ENCODE measurements around the gene NUP214. TPM values are rescaled to one million over a fixed set of nuclear protein-coding genes. Genes with fewer than 3 reads are reported as not detected.
A peak's percentile ranks its signal among the peaks of the same experiment; 100 is the strongest.

NUP214 gene
- total RNA-seq, 1 experiment from 2014 or later = 25.6 TPM

DNA sequence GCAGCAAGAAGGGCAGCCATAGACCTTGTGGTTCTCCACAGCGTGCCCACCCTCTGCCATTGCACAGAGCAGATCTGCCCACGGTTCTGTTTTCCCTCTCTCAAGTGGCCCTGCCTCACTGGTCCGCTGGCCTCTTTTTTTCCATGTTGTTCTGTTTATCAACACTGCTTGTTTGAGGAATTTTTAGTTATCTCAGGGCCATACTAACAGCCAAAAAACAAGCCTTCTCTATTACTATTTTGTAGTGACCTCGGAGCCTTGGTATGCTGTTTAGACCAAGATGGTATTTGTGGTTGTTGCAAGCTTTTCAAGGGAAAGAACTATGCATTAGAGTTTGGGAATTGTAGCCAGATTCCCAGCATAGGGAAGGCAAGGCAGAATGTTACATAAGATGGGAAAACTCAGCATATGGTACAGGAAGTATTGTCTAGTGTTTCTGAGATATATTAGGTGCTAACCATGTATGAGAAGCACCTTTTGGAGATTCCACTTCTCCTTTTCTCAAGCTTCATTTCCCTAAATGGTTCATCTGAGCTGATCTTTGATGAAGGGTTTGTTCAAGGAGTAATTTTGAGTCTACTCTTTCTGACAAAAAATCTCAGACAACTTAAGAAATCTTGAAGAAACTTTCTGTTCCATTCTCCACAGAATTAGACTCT lies 54.3 kb downstream of the NUP214 start:
- Histone ChIP-seq H2AFZ (ENCODE audit: low read length) (no peak overlapping the region), H3K4me2 (ENCODE audit: low read length) (no peak overlapping the region), H3K9me2 (replicated peaks; ENCODE audit: low read length) (no peaks in the 10 kb centered on the region), H3K27me3 (ENCODE audit: low read length) (no peaks in the 10 kb centered on the region), H3K4me1 (ENCODE audit: insufficient read depth, low read length) (no peaks in the 10 kb centered on the region), H3K9me3 (ENCODE audit: low read length) (no peaks in the 10 kb centered on the region), H4K20me1 (ENCODE audit: low read length) (no peaks in the 10 kb centered on the region), H3K36me3 (ENCODE audit: low read depth, low read length) (peaks cover 54% of the 10 kb centered on the region), H3K27ac (ENCODE audit: low read length) (no peak overlapping the region), H3K9ac (ENCODE audit: low read length) (no peak overlapping the region), H3K79me2 (ENCODE audit: low read length) (no peaks in the 10 kb centered on the region), H3K4me3 (ENCODE audit: low read length) (no peak overlapping the region), H3F3A (ENCODE audit: low read length, unreplicated experiment) (no peaks in the 10 kb centered on the region)
- POLR2A ChIA-PET (ENCODE audit: unreplicated experiment) = no interaction called here
- TF ChIP-seq, protein P1, sequence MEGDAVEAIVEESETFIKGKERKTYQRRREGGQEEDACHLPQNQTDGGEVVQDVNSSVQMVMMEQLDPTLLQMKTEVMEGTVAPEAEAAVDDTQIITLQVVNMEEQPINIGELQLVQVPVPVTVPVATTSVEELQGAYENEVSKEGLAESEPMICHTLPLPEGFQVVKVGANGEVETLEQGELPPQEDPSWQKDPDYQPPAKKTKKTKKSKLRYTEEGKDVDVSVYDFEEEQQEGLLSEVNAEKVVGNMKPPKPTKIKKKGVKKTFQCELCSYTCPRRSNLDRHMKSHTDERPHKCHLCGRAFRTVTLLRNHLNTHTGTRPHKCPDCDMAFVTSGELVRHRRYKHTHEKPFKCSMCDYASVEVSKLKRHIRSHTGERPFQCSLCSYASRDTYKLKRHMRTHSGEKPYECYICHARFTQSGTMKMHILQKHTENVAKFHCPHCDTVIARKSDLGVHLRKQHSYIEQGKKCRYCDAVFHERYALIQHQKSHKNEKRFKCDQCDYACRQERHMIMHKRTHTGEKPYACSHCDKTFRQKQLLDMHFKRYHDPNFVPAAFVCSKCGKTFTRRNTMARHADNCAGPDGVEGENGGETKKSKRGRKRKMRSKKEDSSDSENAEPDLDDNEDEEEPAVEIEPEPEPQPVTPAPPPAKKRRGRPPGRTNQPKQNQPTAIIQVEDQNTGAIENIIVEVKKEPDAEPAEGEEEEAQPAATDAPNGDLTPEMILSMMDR (conservative IDR thresholded peaks at IDR 0.05; ENCODE audit: low read depth, low read length) = no peak
- TF ChIP-seq EZH2 (IDR thresholded peaks at IDR 0.05; ENCODE audit: low read length, unreplicated experiment) = no peak
- no peak for TF ChIP-seq EZH2phosphoT487 (IDR thresholded peaks at IDR 0.05; ENCODE audit: borderline replicate concordance, low read length)
- no peak for DNase-seq
- CTCF ChIA-PET = no interaction called here
- intact Hi-C loops (cut with micrococcal nuclease) = no loop called here
- no TSS peak for BruUV-seq (replicated peaks)
- no peak for ATAC-seq

DNA sequence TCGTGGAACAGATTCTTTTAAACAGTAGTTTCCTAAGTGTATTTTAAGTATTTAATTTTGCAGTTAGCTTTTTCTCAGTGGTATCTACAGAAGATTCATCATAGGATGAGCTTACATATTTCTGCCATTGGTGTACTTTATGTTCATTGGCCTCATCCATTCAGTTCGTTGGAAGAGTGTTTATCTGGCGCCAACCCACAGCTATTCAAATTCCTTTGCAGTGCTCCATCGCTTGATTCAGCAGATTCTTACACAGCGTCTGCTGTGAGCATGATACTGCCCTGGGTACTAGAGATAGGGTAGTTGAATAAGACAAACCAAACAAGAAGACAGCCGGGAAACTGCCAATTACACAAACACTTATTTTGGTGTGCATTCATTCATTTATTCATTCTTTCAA lies 55.1 kb downstream of the NUP214 start:
- no peaks in the 10 kb centered on the region for H4K20me1 ChIP-seq (ENCODE audit: low read length)
- no peaks in the 10 kb centered on the region for H3K9me3 ChIP-seq (ENCODE audit: low read length)
- H3K4me1 ChIP-seq (ENCODE audit: insufficient read depth, low read length) = no peaks in the 10 kb centered on the region
- no peaks in the 10 kb centered on the region for H3F3A ChIP-seq (ENCODE audit: low read length, unreplicated experiment)
- no peak overlapping the region for H3K9ac ChIP-seq (ENCODE audit: low read length)
- CTCF ChIA-PET = no interaction called here
- POLR2A ChIA-PET (ENCODE audit: unreplicated experiment) = interaction anchor here (0.9 kb wide), 1 partner anchor 13 kb away, joined by 3 read pairs; no protein-coding TSS in a partner anchor
- H3K36me3 ChIP-seq (ENCODE audit: low read depth, low read length) = peaks cover 47% of the 10 kb centered on the region
- ATAC-seq (no peak), DNase-seq (no peak)
- H3K4me3 ChIP-seq (ENCODE audit: low read length) = no peak overlapping the region
- no peaks in the 10 kb centered on the region for H3K79me2 ChIP-seq (ENCODE audit: low read length)
- no TSS peak for BruUV-seq (replicated peaks)
- no peak overlapping the region for H2AFZ ChIP-seq (ENCODE audit: low read length)
- H3K9me2 ChIP-seq (replicated peaks; ENCODE audit: low read length) = no peaks in the 10 kb centered on the region
- no peaks in the 10 kb centered on the region for H3K27me3 ChIP-seq (ENCODE audit: low read length)
- no peak overlapping the region for H3K27ac ChIP-seq (ENCODE audit: low read length)
- intact Hi-C loops (cut with micrococcal nuclease) = no loop called here
- TF ChIP-seq, protein P1 (conservative IDR thresholded peaks at IDR 0.05; ENCODE audit: low read depth, low read length) = no peak
- TF ChIP-seq EZH2phosphoT487 (IDR thresholded peaks at IDR 0.05; ENCODE audit: borderline replicate concordance, low read length) (no peak), EZH2 (IDR thresholded peaks at IDR 0.05; ENCODE audit: low read length, unreplicated experiment) (no peak)
- no peak overlapping the region for H3K4me2 ChIP-seq (ENCODE audit: low read length)

DNA sequence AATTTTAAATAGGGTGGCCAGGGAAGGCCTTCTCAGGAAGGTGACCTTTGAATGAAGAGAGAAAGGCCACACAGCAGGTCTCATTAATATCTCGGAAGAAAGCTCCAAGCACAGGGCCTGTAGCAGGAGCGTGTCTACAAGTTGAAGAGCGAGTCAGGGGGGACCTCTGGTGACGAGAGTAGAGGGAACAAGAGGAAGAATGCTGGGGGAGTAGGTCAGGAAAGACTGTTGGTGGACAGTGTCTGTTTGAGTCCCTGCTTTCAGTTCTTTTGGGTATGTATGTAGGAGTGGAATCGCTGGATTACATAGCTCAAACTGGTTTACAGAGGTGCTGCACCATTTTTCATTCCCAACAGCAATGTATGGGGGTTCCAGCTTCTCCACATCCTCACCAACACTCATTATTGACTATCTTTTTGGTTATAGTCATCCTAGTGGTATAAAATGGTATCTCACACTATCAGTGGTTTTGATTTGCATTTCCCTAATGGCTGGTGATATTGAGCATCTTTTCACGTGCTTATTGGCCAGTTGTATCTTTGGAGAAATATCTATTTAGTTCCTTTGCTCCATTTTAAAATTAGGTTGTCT lies 55.8 kb downstream of the NUP214 start:
- no peaks in the 10 kb centered on the region for H3K9me3 ChIP-seq (ENCODE audit: low read length)
- no peaks in the 10 kb centered on the region for H3K4me1 ChIP-seq (ENCODE audit: insufficient read depth, low read length)
- TF ChIP-seq EZH2phosphoT487 (IDR thresholded peaks at IDR 0.05; ENCODE audit: borderline replicate concordance, low read length) = no peak
- TF ChIP-seq EZH2 (IDR thresholded peaks at IDR 0.05; ENCODE audit: low read length, unreplicated experiment) = no peak
- TF ChIP-seq, protein P1 (conservative IDR thresholded peaks at IDR 0.05; ENCODE audit: low read depth, low read length) = peak; percentile 41; the same call in 1 of the 2 replicates
- no peak overlapping the region for H2AFZ ChIP-seq (ENCODE audit: low read length)
- ChIA-PET POLR2A (ENCODE audit: unreplicated experiment) (interaction anchor here (0.9 kb wide), 1 partner anchor 14 kb away, joined by 3 read pairs; no protein-coding TSS in a partner anchor), CTCF (no interaction called here)
- no peaks in the 10 kb centered on the region for H3K27me3 ChIP-seq (ENCODE audit: low read length)
- H3K4me2 ChIP-seq (ENCODE audit: low read length) = no peak overlapping the region
- H3K9me2 ChIP-seq (replicated peaks; ENCODE audit: low read length) = no peaks in the 10 kb centered on the region
- H3K9ac ChIP-seq (ENCODE audit: low read length) = no peak overlapping the region
- no peak overlapping the region for H3K4me3 ChIP-seq (ENCODE audit: low read length)
- intact Hi-C loops (cut with micrococcal nuclease) = no loop called here
- ATAC-seq (no peak), DNase-seq (peak; percentile 11)
- no TSS peak for BruUV-seq (replicated peaks)
- no peak overlapping the region for H3K27ac ChIP-seq (ENCODE audit: low read length)
- H3K36me3 ChIP-seq (ENCODE audit: low read depth, low read length) = peaks cover 48% of the 10 kb centered on the region
- no peaks in the 10 kb centered on the region for H4K20me1 ChIP-seq (ENCODE audit: low read length)
- no peaks in the 10 kb centered on the region for H3K79me2 ChIP-seq (ENCODE audit: low read length)
- H3F3A ChIP-seq (ENCODE audit: low read length, unreplicated experiment) = no peaks in the 10 kb centered on the region
